ENCODE data around the gene ASCL2.

The ASCL2 gene

GRCh38 chr11:2270322-2271076 lies at the start of gene ASCL2:
TSS of gene ASCL2 (minus strand) at chr11:2270588. CDS start at chr11:2270332, 256 bp downstream.
- no peak for DNase-seq

- no peak for DNase-seq
Measured at GRCh38 chr11:2319791-2320472, 49.5 kb upstream of the ASCL2 start.

GRCh38 chr11:2318707-2319106 lies 48.3 kb upstream of the ASCL2 start:
- no peak for DNase-seq

GRCh38 chr11:2318123-2318522 lies 47.7 kb upstream of the ASCL2 start:
- DNase-seq = no peak

GRCh38 chr11:2317354-2318050 lies 47.1 kb upstream of the ASCL2 start:
- no peak for DNase-seq

- no peak for DNase-seq
Measured at GRCh38 chr11:2316963-2317244, 46.5 kb upstream of the ASCL2 start.

- no peak for DNase-seq
Measured at GRCh38 chr11:2316169-2316962, 46.0 kb upstream of the ASCL2 start.

- DNase-seq = no peak
Measured at GRCh38 chr11:2315395-2316168, 45.2 kb upstream of the ASCL2 start.

- peak; percentile 34 for DNase-seq
Measured at GRCh38 chr11:2314525-2315394, 44.4 kb upstream of the ASCL2 start.

- no peak for DNase-seq
Measured at GRCh38 chr11:2314136-2314524, 43.7 kb upstream of the ASCL2 start.

GRCh38 chr11:2313051-2313951 lies 42.9 kb upstream of the ASCL2 start:
- DNase-seq = no peak

GRCh38 chr11:2312232-2313042 lies 42.0 kb upstream of the ASCL2 start:
- DNase-seq = no peak

GRCh38 chr11:2311353-2312133 lies 41.2 kb upstream of the ASCL2 start:
- no peak for DNase-seq

GRCh38 chr11:2310786-2311352 lies 40.5 kb upstream of the ASCL2 start:
- DNase-seq = no peak

GRCh38 chr11:2310073-2310785 lies 39.8 kb upstream of the ASCL2 start:
- no peak for DNase-seq

GRCh38 chr11:2309251-2310072 lies 39.1 kb upstream of the ASCL2 start:
- DNase-seq = no peak

GRCh38 chr11:2308713-2309112 lies 38.3 kb upstream of the ASCL2 start:
- DNase-seq = no peak
